ENCODE measurements around the gene IL10.

The IL10 gene

GRCh38 chr1:206742719-206743383 lies 29.4 kb downstream of the IL10 start:
- no peak for TF ChIP-seq CTCF (conservative IDR thresholded peaks at IDR 0.05; ENCODE audit: control insufficient read depth, insufficient read depth, low read depth, low read length)
- no peak for DNase-seq (ENCODE audit: low read depth)
- H3K4me3 ChIP-seq (ENCODE audit: control insufficient read depth, low read depth, low read length) = no peak overlapping the region

- no peak overlapping the region for H3K4me3 ChIP-seq (ENCODE audit: control insufficient read depth, low read depth, low read length)
- DNase-seq (ENCODE audit: low read depth) = no peak
- TF ChIP-seq CTCF (conservative IDR thresholded peaks at IDR 0.05; ENCODE audit: control insufficient read depth, insufficient read depth, low read depth, low read length) = no peak
These were observed 31.1 kb downstream of the IL10 start for GRCh38 chr1:206741142-206741701.

DNA sequence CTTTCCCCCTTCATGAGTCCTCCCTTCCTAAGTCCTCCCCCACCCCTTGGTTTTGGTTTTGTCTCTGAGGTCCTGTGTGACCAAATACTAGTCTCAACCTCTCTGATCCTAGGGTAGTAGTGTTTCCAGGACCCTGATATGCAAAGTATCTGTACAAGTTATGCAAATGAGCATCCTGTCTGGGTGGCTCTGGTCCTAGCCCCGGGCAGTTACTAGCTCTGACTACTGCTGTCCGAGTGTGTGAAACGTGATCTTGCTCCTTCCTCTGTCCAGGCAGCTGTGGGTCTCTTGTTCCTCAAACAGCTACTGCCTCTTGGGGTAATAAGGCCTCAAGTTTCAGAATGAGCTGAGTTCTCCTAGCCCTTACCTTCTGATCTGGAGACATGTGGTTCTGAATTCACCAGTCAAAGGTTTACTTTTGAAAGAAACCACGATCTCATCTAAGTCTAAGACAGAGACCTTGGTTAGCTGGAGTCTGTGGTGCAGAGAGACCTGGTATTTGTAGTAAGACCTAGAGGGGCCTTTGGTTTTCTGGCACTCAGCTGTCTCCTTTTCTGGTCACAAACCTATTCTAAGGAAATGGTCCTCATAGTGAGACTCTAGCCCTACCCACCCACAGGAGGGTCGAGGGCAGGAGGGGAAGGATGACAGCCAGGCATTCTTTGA lies 32.8 kb downstream of the IL10 start:
- H3K4me3 ChIP-seq (ENCODE audit: control insufficient read depth, low read depth, low read length) = no peak overlapping the region
- TF ChIP-seq CTCF (conservative IDR thresholded peaks at IDR 0.05; ENCODE audit: control insufficient read depth, insufficient read depth, low read depth, low read length) = no peak
- no peak for DNase-seq (ENCODE audit: low read depth)

- peak; percentile 23 for TF ChIP-seq CTCF (conservative IDR thresholded peaks at IDR 0.05; ENCODE audit: control insufficient read depth, insufficient read depth, low read depth, low read length)
- peak; percentile 27 for DNase-seq (ENCODE audit: low read depth)
- no peak overlapping the region for H3K4me3 ChIP-seq (ENCODE audit: control insufficient read depth, low read depth, low read length)
These were observed 33.6 kb downstream of the IL10 start for GRCh38 chr1:206738370-206739366.

DNA sequence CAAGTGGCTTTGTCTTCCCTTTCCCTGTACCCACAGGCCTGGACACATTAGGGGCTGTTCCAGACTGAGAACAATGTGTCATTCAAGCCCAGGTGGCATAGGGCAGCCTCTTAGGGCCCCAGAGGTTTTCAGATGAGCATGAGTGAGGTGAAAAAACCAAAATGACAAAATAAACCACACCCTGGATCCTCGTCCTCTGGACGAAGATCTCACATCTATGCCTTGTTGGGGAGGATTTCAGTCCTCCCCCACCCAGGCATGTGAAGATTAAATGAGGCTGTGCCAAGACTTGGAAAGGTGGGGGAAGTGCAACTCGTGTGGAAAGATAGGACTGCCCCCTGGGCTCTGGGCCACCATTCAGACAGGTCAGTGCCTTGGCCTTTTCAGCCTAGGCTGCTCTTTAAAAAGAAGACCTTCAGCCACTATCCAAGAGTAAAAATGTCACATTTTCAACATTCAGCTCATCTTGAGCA lies 34.5 kb downstream of the IL10 start:
- no peak overlapping the region for H3K4me3 ChIP-seq (ENCODE audit: control insufficient read depth, low read depth, low read length)

More for the DNA sequence above, 34.5 kb downstream of the IL10 start:
- DNase-seq (ENCODE audit: low read depth) = no peak
- no peak for TF ChIP-seq CTCF (conservative IDR thresholded peaks at IDR 0.05; ENCODE audit: control insufficient read depth, insufficient read depth, low read depth, low read length)

All from fibroblast of mammary gland (primary cell).